ENCODE measurements around the gene LETM1. TPM values are rescaled to one million over a fixed set of nuclear protein-coding genes. Genes with fewer than 3 reads are reported as not detected.
A peak's percentile ranks its signal among the peaks of the same experiment; 100 is the strongest.

The LETM1 gene
- total and polyA plus RNA-seq, 2 of the 8 experiments (the other 6 are each of a cell fraction or from before 2014, with no cell fraction given) = 19.8 to 50.1 TPM

DNA sequence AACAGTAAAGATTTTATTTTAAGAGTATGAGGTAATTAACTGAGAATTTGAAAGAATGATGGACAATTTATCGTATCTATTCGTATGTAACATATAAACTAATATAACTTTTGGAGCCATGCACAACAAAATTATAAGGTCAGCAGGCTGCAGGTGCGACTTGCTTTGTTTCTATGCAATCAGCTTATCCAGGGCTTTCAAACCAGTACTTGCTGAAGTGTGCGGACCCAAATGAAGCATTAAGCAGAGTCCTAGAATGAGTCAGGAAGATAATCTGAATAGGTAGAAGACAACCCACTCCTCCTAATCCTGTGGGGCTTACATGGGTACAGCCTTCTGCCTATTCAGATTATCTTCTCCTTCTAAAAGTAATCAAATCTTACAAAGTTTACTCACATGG is 17.3 kb upstream of the LETM1 start:
- CTCF ChIA-PET (ENCODE audit: partially characterized antibody) = interaction anchor here (0.5 to 5.6 kb wide), 4 partner anchors 10 to 137 kb away, joined by 3 to 39 read pairs (median 4); no protein-coding TSS in a partner anchor
- H2AK5ac ChIP-seq (ENCODE audit: low read depth, low read length) = no peak overlapping the region
- no peak overlapping the region for H3K18ac ChIP-seq (ENCODE audit: extremely low read depth, low read length)
- peak overlapping the region in 1 of 4 experiments; percentile 100; a peak in 1 of 8 replicates for H3K4me3 ChIP-seq (ENCODE audit: extremely low read depth in 1 of 4, insufficient read depth in 2 of 4, low read depth in 3 of 4, low read length in 4 of 4)
- no peak overlapping the region for H4K5ac ChIP-seq (ENCODE audit: insufficient read length, low read depth, low read length)
- peaks cover 19 to 30% of the 10 kb centered on the region in 2 experiments for H4K20me1 ChIP-seq (replicated peaks in 1 of 2; ENCODE audit: control insufficient read depth in 1 of 2, insufficient read depth in 2 of 2, low read length in 2 of 2)
- no peak overlapping the region for H4K8ac ChIP-seq (ENCODE audit: extremely low read depth, insufficient read depth, low read length)
- H3K4me1 ChIP-seq (replicated peaks in 1 of 4; ENCODE audit: control insufficient read depth in 3 of 4, insufficient read depth in 4 of 4, low read length in 3 of 4) = peaks cover 0 to 9% (median 5%) of the 10 kb centered on the region in 4 experiments; a peak in 5 of 7 replicates
- no peak for DNase-seq (ENCODE audit: low read depth in 1 of 2, low spot score in 2 of 2)
- no peaks in the 10 kb centered on the region for H3K36me3 ChIP-seq (ENCODE audit: control insufficient read depth in 2 of 4, insufficient read depth in 4 of 4, low read length in 3 of 4)
- H3K79me1 ChIP-seq (ENCODE audit: low read depth, low read length) = peaks cover 10% of the 10 kb centered on the region
- no peak overlapping the region for H4K91ac ChIP-seq (replicated peaks; ENCODE audit: insufficient read length, low read length)
- H2BK5ac ChIP-seq (ENCODE audit: low read depth, low read length) = no peak overlapping the region
- peak overlapping the region; percentile 79; a peak in 2 of 4 replicates for H3K4me2 ChIP-seq (ENCODE audit: insufficient read depth in 1 of 2, low read depth in 2 of 2, low read length in 2 of 2)
- no peak overlapping the region for H3K4ac ChIP-seq (replicated peaks; ENCODE audit: insufficient read length, low read depth, low read length)
- H3K14ac ChIP-seq (ENCODE audit: insufficient read length) = no peak overlapping the region
- H3K23me2 ChIP-seq (ENCODE audit: low read depth, low read length) = peaks cover 8% of the 10 kb centered on the region
- H2BK12ac ChIP-seq (ENCODE audit: low read depth, low read length) = no peak overlapping the region
- H3K79me2 ChIP-seq (ENCODE audit: control insufficient read depth in 1 of 2, insufficient read depth in 2 of 2, low read length in 2 of 2) = peaks cover 12 to 60% of the 10 kb centered on the region in 2 experiments
- FAIRE-seq = no peak
- H3K23ac ChIP-seq (ENCODE audit: insufficient read length) = no peak overlapping the region
- H2BK20ac ChIP-seq (ENCODE audit: low read length) = no peak overlapping the region
- no peak overlapping the region for H2BK15ac ChIP-seq (ENCODE audit: low read length)
- H2BK120ac ChIP-seq (replicated peaks; ENCODE audit: low read depth, low read length) = no peak overlapping the region
- WGBS, 2 experiments (ENCODE audit: extremely low coverage in 1 of 2, insufficient coverage in 1 of 2, insufficient read length in 1 of 2, insufficient replicate concordance in 2 of 2, low coverage in 1 of 2, low lambda C conversion rate in 2 of 2, missing lambda C conversion rate in 1 of 2) = 91% methylated on average over 4 of the region's 4 CpGs; no CpG with 5 or more reads in 1 of the 2 experiments
- H3K9me3 ChIP-seq (ENCODE audit: insufficient read depth in 2 of 2, low read depth in 1 of 2, low read length in 1 of 2) = no peaks in the 10 kb centered on the region
- no peak overlapping the region for H3K9ac ChIP-seq (replicated peaks in 1 of 4; ENCODE audit: extremely low read depth in 1 of 4, low read depth in 3 of 4, low read length in 3 of 4)
- POLR2A ChIA-PET (ENCODE audit: partially characterized antibody) = no interaction called here
- H3K27ac ChIP-seq (ENCODE audit: low read depth, low read length) = no peak overlapping the region
- no peak overlapping the region for H2AFZ ChIP-seq (ENCODE audit: low read length)
- no peak overlapping the region for H3K56ac ChIP-seq (replicated peaks; ENCODE audit: insufficient read length, low read depth, low read length)
- H3K27me3 ChIP-seq (replicated peaks in 1 of 4; ENCODE audit: control insufficient read depth in 3 of 4, extremely low read depth in 1 of 4, insufficient read depth in 3 of 4, low read length in 3 of 4) = peaks cover 0 to 11% (median 9%) of the 10 kb centered on the region in 4 experiments; a peak in 5 of 7 replicates
- TF ChIP-seq BCL11A (IDR thresholded peaks at IDR 0.05; ENCODE audit: low read depth in 2 of 2, low read length in 2 of 2) (no peak), BACH1 (IDR thresholded peaks at IDR 0.05; ENCODE audit: low read length) (no peak), CBX8 (IDR thresholded peaks at IDR 0.05; ENCODE audit: borderline replicate concordance, low read depth, low read length) (no peak), EZH2 (IDR thresholded peaks at IDR 0.05; ENCODE audit: low read depth, low read length, severe bottlenecking) (no peak), SUZ12 (IDR thresholded peaks at IDR 0.05; ENCODE audit: low read length) (no peak), YY1 (IDR thresholded peaks at IDR 0.05; ENCODE audit: low read depth, low read length) (no peak), ASH2L (IDR thresholded peaks at IDR 0.05; ENCODE audit: low read length) (no peak), TEAD4 (IDR thresholded peaks at IDR 0.05; ENCODE audit: low read depth, low read length) (no peak), KDM5A (IDR thresholded peaks at IDR 0.05; ENCODE audit: low read length) (no peak), SIN3A (conservative IDR thresholded peaks at IDR 0.05 in 1 of 2, IDR thresholded peaks at IDR 0.05 in 1 of 2; ENCODE audit: low read depth in 1 of 2, low read length in 2 of 2) (no peak), BRCA1 (IDR thresholded peaks at IDR 0.05; ENCODE audit: low read depth, low read length) (no peak)
- TF ChIP-seq, protein P1, sequence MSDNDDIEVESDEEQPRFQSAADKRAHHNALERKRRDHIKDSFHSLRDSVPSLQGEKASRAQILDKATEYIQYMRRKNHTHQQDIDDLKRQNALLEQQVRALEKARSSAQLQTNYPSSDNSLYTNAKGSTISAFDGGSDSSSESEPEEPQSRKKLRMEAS (IDR thresholded peaks at IDR 0.05) = no peak
- TF ChIP-seq, protein P2, sequence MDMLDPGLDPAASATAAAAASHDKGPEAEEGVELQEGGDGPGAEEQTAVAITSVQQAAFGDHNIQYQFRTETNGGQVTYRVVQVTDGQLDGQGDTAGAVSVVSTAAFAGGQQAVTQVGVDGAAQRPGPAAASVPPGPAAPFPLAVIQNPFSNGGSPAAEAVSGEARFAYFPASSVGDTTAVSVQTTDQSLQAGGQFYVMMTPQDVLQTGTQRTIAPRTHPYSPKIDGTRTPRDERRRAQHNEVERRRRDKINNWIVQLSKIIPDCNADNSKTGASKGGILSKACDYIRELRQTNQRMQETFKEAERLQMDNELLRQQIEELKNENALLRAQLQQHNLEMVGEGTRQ (IDR thresholded peaks at IDR 0.05; ENCODE audit: low read length) = no peak
